Activated T-cell treated with anti-CD3 and anti-CD28 coated beads, Interleukin-2, amount 50 U/mL, for 24 hours (primary cell): ENCODE results near the gene CCDC181.

Source experiments
- DNase-seq: peaks from one replicate; pipeline ENCODE4 v3.0.0-alpha.2; 2020
- H3K27ac Mint-ChIP-seq: 2 replicates; pipeline ENCODE4 v1.8.0; 2020; ENCODE audit warnings: mild to moderate bottlenecking, mixed read lengths
- H3K27me3 Mint-ChIP-seq: 2 replicates; pipeline ENCODE4 v1.8.0; 2020; ENCODE audit warnings: mixed read lengths
- H3K36me3 Mint-ChIP-seq: 2 replicates; pipeline ENCODE4 v1.8.0; 2020; ENCODE audit warnings: low read depth, mixed read lengths
- H3K4me1 Mint-ChIP-seq: 2 replicates; pipeline ENCODE4 v1.8.0; 2020; ENCODE audit warnings: low read depth, mixed read lengths
- H3K4me3 Mint-ChIP-seq: 2 replicates; pipeline ENCODE4 v1.8.0; 2020; ENCODE audit warnings: mild to moderate bottlenecking, moderate library complexity, mixed read lengths
- H3K9me3 Mint-ChIP-seq: 2 replicates; pipeline ENCODE4 v1.8.0; 2020; ENCODE audit warnings: mixed read lengths

Gene CCDC181

GRCh38 chr1:169427081-169427641 lies at the start of gene CCDC181:
TSS of gene CCDC181 (minus strand) at chr1:169427474. CDS start at chr1:169424927, 2,547 bp downstream.
- Mint-ChIP-seq H3K27ac (no peak within 1 kb of the TSS), H3K36me3 (no peaks in the 10 kb centered on the region), H3K27me3 (peaks cover 86% of the 10 kb centered on the region), H3K9me3 (peaks cover 3% of the 10 kb centered on the region), H3K4me3 (peak within 1 kb of the TSS; percentile 82), H3K4me1 (peaks cover 8% of the 10 kb centered on the region)
- peak; percentile 76 for DNase-seq

DNA sequence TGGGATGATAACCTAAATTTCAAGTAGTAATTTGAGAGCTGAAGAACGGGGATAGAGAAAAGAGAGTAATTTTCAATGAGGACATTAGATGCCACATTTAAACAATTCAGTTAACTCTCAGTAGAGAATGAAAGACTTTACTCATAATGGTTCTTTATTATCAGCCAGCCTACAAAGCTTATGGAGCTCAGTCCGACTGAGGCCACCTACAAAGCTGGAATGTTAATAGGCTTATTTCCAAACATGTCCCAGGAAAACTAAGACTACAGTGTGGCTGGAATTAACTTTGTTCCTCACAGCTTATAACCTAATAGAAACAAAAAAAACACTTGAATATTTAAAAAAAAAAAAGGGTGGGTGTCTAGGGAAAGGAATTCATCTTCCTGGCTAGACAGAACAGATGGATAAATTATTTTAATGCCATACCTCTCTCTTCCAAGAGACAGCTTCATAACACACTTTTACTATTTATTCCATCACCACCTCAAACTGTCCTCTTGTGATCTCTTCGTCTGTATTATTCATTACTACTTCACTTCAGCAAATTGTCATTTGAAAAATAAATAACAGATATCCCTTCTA lies 48.6 kb upstream of the CCDC181 start:
- DNase-seq: no peak
- Mint-ChIP-seq H3K4me3 (no peak overlapping the region), H3K27me3 (no peaks in the 10 kb centered on the region), H3K4me1 (peaks cover 9% of the 10 kb centered on the region), H3K9me3 (no peaks in the 10 kb centered on the region), H3K27ac (no peak overlapping the region), H3K36me3 (peaks cover 24% of the 10 kb centered on the region)

DNA sequence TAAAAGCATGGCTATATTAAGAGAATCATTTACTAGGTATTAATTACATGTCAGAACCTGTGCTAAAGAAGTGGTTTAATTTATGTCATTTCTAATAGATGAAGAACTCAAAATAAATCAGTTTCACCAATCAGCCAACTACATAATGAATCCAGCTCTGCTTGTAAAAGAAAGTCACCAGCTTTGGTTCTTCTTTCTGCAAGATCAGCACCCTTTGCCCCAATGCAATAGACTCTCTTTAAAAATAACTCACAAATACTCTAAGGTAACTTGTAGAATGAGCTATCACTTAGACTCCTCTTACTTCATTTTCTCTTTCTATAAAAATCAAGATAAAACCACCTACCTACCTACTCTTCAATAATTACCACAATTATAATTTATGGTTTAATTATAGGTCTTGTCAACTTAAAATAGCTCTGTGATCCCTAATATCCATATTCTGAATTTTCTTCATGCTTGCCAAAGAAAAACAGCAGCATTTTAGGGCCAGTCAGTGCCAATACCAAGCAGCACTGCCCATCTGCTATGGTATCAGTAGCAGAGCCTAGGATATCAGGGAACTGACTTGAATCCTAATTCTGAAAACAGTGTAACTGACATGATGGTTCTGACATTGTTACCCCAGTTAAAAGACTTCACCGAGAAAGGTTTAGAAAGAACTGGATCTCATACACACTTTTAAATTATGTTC lies 47.2 kb upstream of the CCDC181 start:
- H3K27me3 Mint-ChIP-seq: no peaks in the 10 kb centered on the region
- peaks cover 2% of the 10 kb centered on the region for H3K4me1 Mint-ChIP-seq

GRCh38 chr1:169473347-169473746 lies 46.1 kb upstream of the CCDC181 start:
- DNase-seq: no peak
- peaks cover 4% of the 10 kb centered on the region for H3K4me1 Mint-ChIP-seq
- no peaks in the 10 kb centered on the region for H3K27me3 Mint-ChIP-seq
- no peak overlapping the region for H3K4me3 Mint-ChIP-seq
- H3K27ac Mint-ChIP-seq: no peak overlapping the region
- no peaks in the 10 kb centered on the region for H3K9me3 Mint-ChIP-seq
- H3K36me3 Mint-ChIP-seq: peaks cover 30% of the 10 kb centered on the region

More for the DNA sequence above, 47.2 kb upstream of the CCDC181 start:
- peaks cover 26% of the 10 kb centered on the region for H3K36me3 Mint-ChIP-seq
- H3K27ac Mint-ChIP-seq: no peak overlapping the region
- no peak for DNase-seq
- H3K9me3 Mint-ChIP-seq: no peaks in the 10 kb centered on the region
- no peak overlapping the region for H3K4me3 Mint-ChIP-seq

DNA sequence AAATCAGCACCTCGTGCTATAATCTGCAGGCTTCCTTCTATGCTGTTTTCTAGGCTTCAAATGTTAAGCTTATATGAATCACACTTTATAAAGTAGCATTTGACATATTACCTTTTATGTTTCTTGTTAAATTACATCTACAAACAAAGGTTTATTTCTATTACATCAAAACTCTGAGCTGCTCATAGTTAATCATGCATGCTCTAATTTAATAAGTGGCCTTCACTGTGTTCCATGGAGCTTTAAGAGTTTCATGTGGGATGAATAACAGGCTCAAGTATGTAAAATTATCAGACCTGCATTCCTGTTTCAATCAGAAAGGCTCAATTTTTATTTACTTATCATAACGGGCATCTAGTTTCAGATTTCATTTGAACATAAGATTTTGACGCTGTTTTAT lies 45.5 kb upstream of the CCDC181 start:
- Mint-ChIP-seq H3K9me3 (no peaks in the 10 kb centered on the region), H3K4me3 (no peak overlapping the region), H3K36me3 (peaks cover 32% of the 10 kb centered on the region), H3K27me3 (no peaks in the 10 kb centered on the region), H3K4me1 (peaks cover 4% of the 10 kb centered on the region), H3K27ac (no peak overlapping the region)
- no peak for DNase-seq

- H3K36me3 Mint-ChIP-seq: peaks cover 34% of the 10 kb centered on the region
- H3K27me3 Mint-ChIP-seq: no peaks in the 10 kb centered on the region
- no peak overlapping the region for H3K4me3 Mint-ChIP-seq
- DNase-seq: no peak
- H3K27ac Mint-ChIP-seq: no peak overlapping the region
- H3K4me1 Mint-ChIP-seq: peaks cover 4% of the 10 kb centered on the region
- H3K9me3 Mint-ChIP-seq: no peaks in the 10 kb centered on the region
These were observed 41.7 kb upstream of the CCDC181 start for GRCh38 chr1:169468982-169469381.

GRCh38 chr1:169466259-169467230 lies 39.3 kb upstream of the CCDC181 start:
- no peak overlapping the region for H3K4me3 Mint-ChIP-seq
- peaks cover 34% of the 10 kb centered on the region for H3K36me3 Mint-ChIP-seq
- H3K27me3 Mint-ChIP-seq: no peaks in the 10 kb centered on the region
- no peak for DNase-seq
- peaks cover 7% of the 10 kb centered on the region for H3K4me1 Mint-ChIP-seq
- H3K27ac Mint-ChIP-seq: no peak overlapping the region
- no peaks in the 10 kb centered on the region for H3K9me3 Mint-ChIP-seq

- Mint-ChIP-seq H3K27ac (no peak overlapping the region), H3K27me3 (peaks cover 11% of the 10 kb centered on the region), H3K36me3 (peaks cover 34% of the 10 kb centered on the region), H3K4me3 (no peak overlapping the region), H3K9me3 (no peaks in the 10 kb centered on the region), H3K4me1 (peaks cover 20% of the 10 kb centered on the region)
- DNase-seq: no peak
These were observed 38.0 kb upstream of the CCDC181 start for GRCh38 chr1:169465281-169465680.

DNA sequence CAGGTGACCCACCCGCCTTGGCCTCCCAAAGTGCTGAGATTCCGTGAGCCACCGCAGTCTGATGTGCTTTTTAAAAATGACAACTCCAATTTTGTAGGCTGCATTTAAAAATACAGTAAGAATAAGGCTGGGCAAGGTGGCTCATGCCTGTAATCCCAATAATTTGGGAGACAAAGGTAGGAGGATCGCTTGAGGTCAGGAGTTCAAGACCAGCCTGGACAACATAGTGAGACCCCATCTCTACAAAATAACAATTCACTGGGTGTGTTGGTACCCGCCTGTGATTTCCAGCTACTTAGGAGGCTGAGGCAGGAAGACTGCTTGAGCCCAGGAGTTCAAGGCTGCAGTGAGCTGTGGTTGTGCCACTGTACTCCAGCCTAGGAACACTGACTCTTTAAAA lies 35.1 kb upstream of the CCDC181 start:
- peaks cover 19% of the 10 kb centered on the region for H3K36me3 Mint-ChIP-seq
- no peak overlapping the region for H3K27ac Mint-ChIP-seq
- no peaks in the 10 kb centered on the region for H3K9me3 Mint-ChIP-seq
- H3K4me1 Mint-ChIP-seq: peaks cover 20% of the 10 kb centered on the region
- DNase-seq: no peak
- peaks cover 18% of the 10 kb centered on the region for H3K27me3 Mint-ChIP-seq
- no peak overlapping the region for H3K4me3 Mint-ChIP-seq

DNA sequence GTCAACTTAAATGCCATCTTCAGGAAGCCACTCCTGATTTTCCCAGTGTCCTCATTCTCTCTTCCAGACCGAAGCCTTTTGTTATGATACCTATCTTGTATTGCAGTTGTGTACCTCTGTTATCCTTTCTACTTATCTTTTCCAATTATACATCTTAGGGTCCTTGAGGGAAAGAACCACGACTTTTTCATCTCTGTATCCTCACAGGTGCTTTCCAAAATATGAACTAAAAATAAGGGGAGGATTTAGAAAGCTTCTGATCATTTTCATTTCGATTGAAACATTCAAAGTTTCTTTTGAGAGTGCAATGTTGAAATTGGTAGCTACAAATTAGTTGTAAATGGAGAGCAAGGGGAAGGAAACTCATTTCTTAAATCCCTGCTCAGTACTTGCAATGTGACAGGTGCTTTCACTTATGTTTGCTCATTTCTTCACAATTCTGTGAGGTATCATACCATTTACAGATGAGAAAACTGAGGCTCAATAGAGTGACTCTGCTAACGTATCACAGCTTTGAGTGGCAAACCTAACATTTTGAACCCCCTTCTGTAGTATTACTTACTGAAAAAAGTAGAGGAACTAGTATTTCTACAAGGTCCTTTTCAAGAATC lies 34.2 kb upstream of the CCDC181 start:
- Mint-ChIP-seq H3K4me1 (peaks cover 20% of the 10 kb centered on the region), H3K36me3 (peaks cover 11% of the 10 kb centered on the region), H3K27ac (no peak overlapping the region), H3K9me3 (peaks cover 8% of the 10 kb centered on the region), H3K27me3 (peaks cover 25% of the 10 kb centered on the region), H3K4me3 (no peak overlapping the region)
- DNase-seq: no peak

- Mint-ChIP-seq H3K27me3 (peaks cover 31% of the 10 kb centered on the region), H3K4me3 (peak overlapping the region; percentile 51), H3K36me3 (no peaks in the 10 kb centered on the region), H3K9me3 (peaks cover 10% of the 10 kb centered on the region), H3K4me1 (peaks cover 22% of the 10 kb centered on the region), H3K27ac (no peak overlapping the region)
- DNase-seq: peak; percentile 32
These were observed 33.0 kb upstream of the CCDC181 start for GRCh38 chr1:169460191-169460833.

DNA sequence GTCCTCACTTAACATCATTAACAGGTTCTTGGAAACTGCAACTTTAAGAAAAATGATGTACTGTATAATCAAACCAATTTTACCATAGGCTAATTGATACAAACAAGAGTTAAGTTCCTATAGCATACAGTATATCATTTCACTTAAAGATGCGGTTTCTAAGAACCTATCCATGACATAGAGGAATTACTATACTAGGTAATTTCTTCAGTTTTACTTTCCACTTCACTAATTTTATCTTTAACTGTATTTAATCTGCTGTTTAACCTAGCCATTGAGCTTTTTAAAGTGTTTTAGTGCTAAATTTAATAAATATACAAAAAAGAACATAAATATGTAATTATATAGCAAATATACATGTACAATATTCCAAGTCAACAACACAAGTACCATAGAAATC lies 30.2 kb upstream of the CCDC181 start:
- Mint-ChIP-seq H3K27ac (no peak overlapping the region), H3K4me1 (peaks cover 22% of the 10 kb centered on the region), H3K36me3 (no peaks in the 10 kb centered on the region), H3K4me3 (no peak overlapping the region), H3K27me3 (peaks cover 39% of the 10 kb centered on the region), H3K9me3 (peaks cover 10% of the 10 kb centered on the region)
- DNase-seq: no peak

- no peak for DNase-seq
- no peaks in the 10 kb centered on the region for H3K36me3 Mint-ChIP-seq
- peaks cover 14% of the 10 kb centered on the region for H3K4me1 Mint-ChIP-seq
- peaks cover 10% of the 10 kb centered on the region for H3K9me3 Mint-ChIP-seq
- no peak overlapping the region for H3K4me3 Mint-ChIP-seq
- peaks cover 39% of the 10 kb centered on the region for H3K27me3 Mint-ChIP-seq
- H3K27ac Mint-ChIP-seq: no peak overlapping the region
These were observed 28.8 kb upstream of the CCDC181 start for GRCh38 chr1:169456029-169456428.

DNA sequence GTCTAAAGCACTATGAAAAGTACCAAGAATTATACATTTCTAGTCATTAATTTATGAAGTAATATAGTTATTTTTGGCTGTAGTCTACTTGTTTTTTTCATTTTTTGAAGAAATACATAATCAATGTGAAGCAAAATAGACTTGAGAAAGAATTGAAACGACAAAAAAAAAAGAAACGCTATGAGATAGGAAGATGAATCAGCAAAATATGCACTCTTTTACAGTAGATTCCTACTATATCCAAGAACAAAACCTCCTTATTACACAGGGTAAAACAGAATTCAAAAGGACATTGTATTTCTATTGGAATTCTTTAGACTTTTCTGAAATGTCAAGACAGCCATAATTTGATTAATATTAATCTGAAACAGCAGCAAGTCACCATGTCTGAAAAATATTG lies 25.6 kb upstream of the CCDC181 start:
- H3K27me3 Mint-ChIP-seq: peaks cover 26% of the 10 kb centered on the region
- no peaks in the 10 kb centered on the region for H3K36me3 Mint-ChIP-seq
- no peak for DNase-seq
- peaks cover 10% of the 10 kb centered on the region for H3K9me3 Mint-ChIP-seq
- H3K4me1 Mint-ChIP-seq: peaks cover 2% of the 10 kb centered on the region
- no peak overlapping the region for H3K4me3 Mint-ChIP-seq
- H3K27ac Mint-ChIP-seq: no peak overlapping the region
